Nephron (organoid): Measurements from ENCODE around the gene HCN2.
A peak's percentile ranks its signal among the peaks of the same experiment; 100 is the strongest.

Experiments
- H3K27ac Mint-ChIP-seq, 3 experiments: 2 replicates each; pipeline ENCODE4 v1.8.0; 2020; ENCODE audit warnings: mixed read lengths in 3 of 3, mild to moderate bottlenecking in 2 of 3, moderate library complexity in 1 of 3
- H3K27me3 Mint-ChIP-seq: 2 replicates; pipeline ENCODE4 v1.8.0; 2021; ENCODE audit warnings: low read depth, mild to moderate bottlenecking, moderate library complexity, mixed read lengths
- H3K36me3 Mint-ChIP-seq: 2 replicates; pipeline ENCODE4 v1.8.0; 2020; ENCODE audit warnings: low read depth, mixed read lengths
- H3K4me1 Mint-ChIP-seq: 2 replicates; pipeline ENCODE4 v1.8.0; 2020; ENCODE audit warnings: mixed read lengths
- H3K4me3 Mint-ChIP-seq, 3 experiments: 2 replicates each; pipeline ENCODE4 v1.8.0; 2020; ENCODE audit warnings: mild to moderate bottlenecking in 3 of 3, mixed read lengths in 3 of 3, moderate library complexity in 2 of 3
- H3K9me3 Mint-ChIP-seq: 2 replicates; pipeline ENCODE4 v1.8.0; 2020; ENCODE audit warnings: mixed read lengths
- CTCF ChIP-seq, 3 experiments: fragments of 200-600 bp; sonication (generic); IDR thresholded peaks; one replicate each; pipeline ENCODE4 v1.5.0; 2021; ENCODE audit warnings: antibody characterized with exemption in 3 of 3; ENCODE audit not compliant: unreplicated experiment in 3 of 3

HCN2 gene

GRCh38 chr19:577439-578392 lies 12.0 kb upstream of the HCN2 start:
- Mint-ChIP-seq H3K27me3 (no peaks in the 10 kb centered on the region), H3K27ac (no peak overlapping the region), H3K36me3 (no peaks in the 10 kb centered on the region), H3K4me1 (peaks cover 24% of the 10 kb centered on the region), H3K9me3 (no peaks in the 10 kb centered on the region), H3K4me3 (peak overlapping the region; percentile 12 to 32 (median 17))
- no peak for TF ChIP-seq CTCF (IDR thresholded peaks at IDR 0.05; ENCODE audit: unreplicated experiment in 3 of 3)

- no peak overlapping the region for H3K27ac Mint-ChIP-seq
- no peak overlapping the region for H3K4me3 Mint-ChIP-seq
- H3K36me3 Mint-ChIP-seq, result no peaks in the 10 kb centered on the region
- peaks cover 18% of the 10 kb centered on the region for H3K4me1 Mint-ChIP-seq
- no peaks in the 10 kb centered on the region for H3K27me3 Mint-ChIP-seq
- H3K9me3 Mint-ChIP-seq, result no peaks in the 10 kb centered on the region
- TF ChIP-seq CTCF (IDR thresholded peaks at IDR 0.05; ENCODE audit: unreplicated experiment in 3 of 3), result no peak
Measured at GRCh38 chr19:579111-579841, 10.4 kb upstream of the HCN2 start.

GRCh38 chr19:579842-580155 lies 9.9 kb upstream of the HCN2 start:
- Mint-ChIP-seq H3K27ac (no peak overlapping the region), H3K9me3 (no peaks in the 10 kb centered on the region), H3K4me1 (peaks cover 13% of the 10 kb centered on the region), H3K4me3 (no peak overlapping the region), H3K27me3 (no peaks in the 10 kb centered on the region), H3K36me3 (no peaks in the 10 kb centered on the region)
- no peak for TF ChIP-seq CTCF (IDR thresholded peaks at IDR 0.05; ENCODE audit: unreplicated experiment in 3 of 3)

- Mint-ChIP-seq H3K27me3 (no peaks in the 10 kb centered on the region), H3K4me3 (no peak overlapping the region), H3K9me3 (no peaks in the 10 kb centered on the region), H3K4me1 (peaks cover 8% of the 10 kb centered on the region), H3K36me3 (no peaks in the 10 kb centered on the region), H3K27ac (no peak overlapping the region)
- TF ChIP-seq CTCF (IDR thresholded peaks at IDR 0.05; ENCODE audit: unreplicated experiment in 3 of 3), result no peak
Measured at GRCh38 chr19:580274-580835, 9.3 kb upstream of the HCN2 start.

GRCh38 chr19:581399-582111 lies 8.1 kb upstream of the HCN2 start:
- Mint-ChIP-seq H3K4me3 (no peak overlapping the region), H3K9me3 (no peaks in the 10 kb centered on the region), H3K27me3 (peaks cover 8% of the 10 kb centered on the region), H3K36me3 (no peaks in the 10 kb centered on the region), H3K27ac (no peak overlapping the region), H3K4me1 (peaks cover 5% of the 10 kb centered on the region)
- TF ChIP-seq CTCF (IDR thresholded peaks at IDR 0.05; ENCODE audit: unreplicated experiment in 3 of 3), result no peak
